HuH-7.5 (cell line): ENCODE measurements around the gene PRRC2C.
A peak's percentile ranks its signal among the peaks of the same experiment; 100 is the strongest.
"Not testable (repeated sequence)": the region's sequence is repeated elsewhere in the genome, so short reads cannot be mapped to it uniquely, and the experiment has no call there.

Source experiments
- DNase-seq: peaks from one replicate; pipeline ENCODE4 v3.0.0; 2011; ENCODE audit warnings: low spot score

Gene PRRC2C

DNA sequence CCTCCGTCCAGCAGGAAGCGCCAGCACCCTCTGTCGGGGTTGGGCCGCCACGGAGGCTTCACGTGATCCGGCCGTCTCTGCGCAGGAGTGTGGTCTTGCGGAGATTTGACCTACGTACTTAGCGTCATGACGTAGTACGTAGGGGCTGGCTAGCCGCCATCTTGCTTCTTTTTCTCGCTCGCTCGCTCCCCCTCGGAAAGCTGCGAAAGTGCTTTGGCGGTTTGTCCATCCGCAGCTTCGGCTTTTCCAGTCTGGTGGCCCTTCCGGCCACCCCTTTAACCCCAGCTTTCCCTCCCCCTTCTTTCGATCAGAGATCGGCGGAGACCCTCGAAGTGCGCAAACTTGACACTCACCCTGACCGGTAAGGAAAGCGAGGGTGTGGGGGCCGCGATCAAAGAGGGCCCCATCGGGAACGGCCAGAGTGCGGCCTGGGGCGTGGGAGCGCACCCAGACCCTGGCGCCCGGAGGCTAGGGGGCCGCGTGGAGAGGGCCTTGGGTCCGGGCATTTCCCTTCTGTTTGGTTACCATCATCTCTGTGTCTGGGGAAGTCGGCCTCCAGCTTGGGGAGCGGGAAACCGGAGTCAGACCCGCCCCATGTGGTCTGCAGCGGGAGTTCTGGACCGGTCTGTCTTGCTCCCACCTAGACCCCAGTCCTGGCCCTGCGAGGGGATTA is at the start of gene PRRC2C:
Gene PRRC2C, plus strand, starts transcription at position 156 of the 673 bp plus-strand sequence. CDS start 26,559 bp downstream, outside the sequence.
- DNase-seq: peak; percentile 63

DNA sequence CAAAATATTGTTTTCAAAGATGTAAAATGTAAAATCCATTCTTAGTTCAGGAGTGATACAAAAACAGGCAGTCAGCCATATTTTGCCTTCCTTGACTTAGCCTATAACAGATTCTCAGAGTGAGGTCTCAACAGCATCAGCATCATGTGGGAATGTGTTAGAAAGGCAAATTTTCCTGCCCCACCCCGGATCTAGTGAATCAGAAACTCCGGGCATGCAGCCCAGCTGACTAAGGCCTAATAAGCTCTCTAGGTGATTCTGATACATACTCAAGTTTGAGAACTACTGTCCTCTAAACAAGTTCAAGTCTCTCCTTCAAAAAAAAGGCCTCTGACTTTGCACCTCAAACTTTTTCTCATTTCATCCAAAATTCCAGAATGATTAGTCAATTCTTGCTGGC is 46.9 kb upstream of the PRRC2C start:
- DNase-seq: no peak

DNA sequence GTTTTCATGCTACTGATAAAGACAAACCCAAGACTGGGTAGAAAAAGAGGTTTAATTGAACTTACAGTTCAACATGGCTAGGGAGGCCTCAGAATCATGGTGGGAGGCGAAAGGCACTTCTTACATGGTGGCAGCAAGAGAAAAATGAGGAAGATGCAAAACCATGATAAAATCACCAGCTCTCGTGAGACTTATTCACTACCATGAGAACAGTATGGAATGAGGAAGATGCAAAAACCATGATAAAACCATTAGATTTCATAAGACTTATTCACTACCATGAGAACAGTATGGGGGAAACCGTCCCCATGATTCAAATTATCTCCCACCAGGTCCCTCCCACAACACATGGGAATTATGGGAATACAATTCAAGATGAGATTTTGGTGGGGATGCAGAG is 45.1 kb upstream of the PRRC2C start:
- DNase-seq: not testable (repeated sequence)

DNA sequence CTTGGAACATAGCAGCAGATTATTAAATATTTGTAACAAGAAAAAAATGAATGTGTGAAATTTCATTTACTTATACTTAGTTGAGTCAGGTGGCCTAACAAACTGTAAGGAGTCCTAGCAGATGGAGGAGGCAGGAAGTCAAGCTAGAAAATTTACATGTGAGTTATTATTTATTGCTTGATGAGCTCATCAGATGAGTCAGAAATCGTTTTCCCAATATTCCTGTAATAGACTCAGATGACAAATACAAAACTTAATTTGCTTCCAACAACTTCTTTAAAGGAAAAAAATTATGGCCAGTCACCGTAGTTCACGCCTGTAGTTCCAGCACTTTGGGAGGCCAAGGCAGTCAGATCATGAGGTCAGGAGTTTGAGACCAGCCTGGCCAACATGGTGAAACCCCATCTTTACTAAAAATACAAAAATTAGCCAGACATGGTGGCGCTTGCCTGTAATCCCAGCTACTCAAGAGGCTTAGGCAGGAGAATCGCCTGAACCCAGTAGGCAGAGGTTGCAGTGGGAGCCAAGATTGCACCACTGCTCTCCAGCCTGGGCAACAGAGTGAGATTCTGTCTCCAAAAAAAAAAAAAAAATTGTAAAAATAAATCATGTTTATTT is 43.9 kb upstream of the PRRC2C start:
- not testable (repeated sequence) for DNase-seq

DNA sequence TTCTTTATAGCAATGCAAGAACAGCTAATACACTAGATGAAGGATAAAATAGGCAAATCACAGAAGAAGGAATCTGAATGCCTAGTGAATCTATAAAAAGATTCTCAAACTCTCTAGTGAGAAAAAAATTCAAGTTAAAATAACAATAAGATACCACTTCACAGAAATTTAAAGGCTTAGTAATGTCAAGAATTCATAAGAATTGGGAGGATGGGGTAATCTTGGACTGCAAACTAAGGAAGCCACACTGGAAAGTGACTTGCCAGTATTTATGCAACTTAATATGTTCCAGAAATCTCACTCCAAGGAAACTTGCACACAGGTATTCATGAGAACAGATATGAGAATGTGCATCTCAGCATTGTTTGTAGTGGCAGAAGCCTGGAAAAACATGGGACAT is 38.9 kb upstream of the PRRC2C start:
- no peak for DNase-seq

DNA sequence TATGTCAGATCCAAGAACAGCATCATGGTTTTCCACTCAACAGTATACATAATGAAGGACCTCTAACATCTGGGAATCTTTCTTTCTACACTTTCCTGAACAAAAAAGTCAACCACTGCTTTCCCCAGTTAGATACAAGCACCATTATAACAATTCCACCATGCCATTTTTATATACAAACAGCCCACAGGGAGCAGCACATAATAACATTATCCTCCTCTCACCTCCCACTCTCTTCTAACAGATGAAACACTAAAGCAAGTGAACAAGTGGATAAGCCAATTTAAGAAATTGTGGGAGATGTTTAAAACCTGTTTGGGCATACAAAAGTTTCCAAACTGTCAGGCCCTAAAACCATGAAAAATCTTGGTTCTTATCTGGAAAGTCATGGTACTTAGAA is 29.4 kb upstream of the PRRC2C start:
- DNase-seq: no peak

DNA sequence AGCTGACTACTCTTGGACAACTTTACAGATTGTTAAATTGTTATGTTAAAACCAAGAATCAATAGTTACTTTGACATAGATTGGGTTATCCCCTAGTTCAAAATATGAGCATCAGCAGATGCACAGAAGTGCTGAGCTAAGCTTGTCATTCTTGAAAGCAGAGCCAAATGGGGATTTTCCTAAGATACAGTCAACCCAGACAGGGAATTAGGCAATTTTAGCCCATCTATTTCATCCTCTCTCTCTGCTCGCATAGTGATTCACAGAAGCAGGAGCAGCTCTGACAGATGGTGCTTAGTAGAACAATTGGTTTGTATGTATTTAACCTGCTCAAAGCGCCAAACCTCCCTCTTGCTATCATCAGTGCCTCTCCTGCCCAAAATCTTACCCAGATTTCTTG is 27.9 kb upstream of the PRRC2C start:
- no peak for DNase-seq

DNA sequence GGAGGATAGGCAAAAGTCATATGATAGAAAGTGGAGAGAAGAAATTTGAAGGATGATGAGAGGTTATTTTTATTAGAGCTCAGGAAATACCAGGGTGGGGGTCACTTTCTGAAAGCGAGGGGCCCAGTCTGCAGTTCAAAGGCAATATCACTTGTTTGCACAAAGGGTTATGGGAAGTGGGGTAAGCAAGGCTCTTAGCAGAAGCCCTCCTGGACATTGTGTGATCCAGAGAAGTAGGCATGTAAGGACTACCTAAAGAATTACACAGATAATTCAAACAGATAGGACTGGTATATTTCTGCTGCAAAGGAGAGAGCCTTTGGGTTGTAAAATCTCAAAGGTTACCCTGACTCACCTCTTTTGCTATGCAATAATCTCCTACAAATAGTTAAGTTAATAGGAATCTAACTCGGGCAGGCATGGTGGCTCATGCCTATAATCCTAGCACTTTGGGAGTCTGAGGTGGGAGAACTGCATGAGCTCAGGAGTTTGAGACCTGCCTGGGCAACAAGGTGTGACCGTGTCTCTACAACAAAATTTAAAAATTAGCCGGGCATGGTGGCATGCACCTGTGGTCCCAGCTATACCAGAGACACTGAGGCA is 25.2 kb upstream of the PRRC2C start:
- no peak for DNase-seq

DNA sequence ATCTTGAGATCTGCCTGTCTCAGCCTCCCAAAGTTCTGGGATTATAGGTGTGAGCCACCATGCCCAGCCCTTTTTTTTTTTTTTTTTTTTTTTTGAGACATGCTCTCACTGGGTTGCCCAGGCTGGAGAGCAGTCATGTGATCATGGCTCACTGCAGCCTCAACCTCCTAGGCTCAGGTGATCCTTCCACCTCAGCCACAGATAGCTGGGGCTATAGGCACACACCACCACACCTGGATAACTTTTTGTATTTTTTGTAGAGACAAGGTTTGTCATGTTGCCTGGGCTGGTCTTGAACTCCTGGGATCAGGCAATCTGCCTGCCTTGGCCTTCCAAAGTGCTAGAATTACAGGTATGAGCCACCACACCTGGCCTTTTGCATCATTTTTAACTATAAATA is 17.7 kb upstream of the PRRC2C start:
- no peak for DNase-seq

DNA sequence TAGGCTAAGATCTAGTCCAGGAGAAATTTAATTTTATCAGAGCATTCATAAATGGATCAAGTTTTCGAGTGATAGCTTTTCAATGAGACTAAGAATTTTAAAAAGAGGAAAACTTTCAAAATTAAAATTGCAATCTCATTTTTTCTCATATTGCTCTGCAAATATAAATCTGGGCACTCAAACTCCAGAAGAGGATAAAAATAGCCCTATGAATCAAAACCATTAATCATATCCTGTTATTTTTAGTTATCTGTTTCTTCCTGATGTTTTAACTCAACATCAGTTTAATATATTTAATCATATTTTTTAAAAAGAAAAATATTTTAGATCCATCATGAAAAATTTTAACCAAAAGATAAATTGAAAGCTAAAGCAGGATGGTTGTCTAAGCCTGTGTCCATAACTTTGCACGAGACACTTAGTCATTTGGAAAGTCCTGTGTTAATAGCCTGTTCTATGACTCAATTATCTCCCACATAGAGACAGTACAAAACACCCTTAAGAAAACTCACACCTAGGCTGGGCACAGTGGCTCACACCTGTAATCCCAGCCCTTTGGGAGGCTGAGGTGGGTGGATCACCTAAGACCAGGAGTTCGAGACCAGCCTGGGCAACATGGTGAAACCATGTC is 17.1 kb upstream of the PRRC2C start:
- no peak for DNase-seq

DNA sequence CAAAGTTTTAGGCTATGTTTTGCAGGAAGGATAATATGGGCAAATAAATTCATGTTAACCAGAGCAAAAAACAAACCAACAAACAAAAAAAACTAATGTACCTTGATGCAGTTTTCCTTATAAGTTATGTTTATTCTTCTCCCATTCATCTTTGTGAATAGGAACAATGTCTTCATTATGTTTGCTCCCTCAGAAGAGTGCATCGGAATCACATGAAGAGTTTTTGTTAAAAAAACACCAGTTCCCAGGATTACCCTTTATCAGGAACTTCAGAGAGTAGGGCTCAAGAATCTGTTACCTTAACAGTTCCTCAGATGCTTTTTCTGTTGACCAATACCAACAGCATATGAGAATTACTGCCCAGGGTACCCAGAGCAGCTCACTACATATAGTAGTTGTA is 14.6 kb upstream of the PRRC2C start:
- no peak for DNase-seq

DNA sequence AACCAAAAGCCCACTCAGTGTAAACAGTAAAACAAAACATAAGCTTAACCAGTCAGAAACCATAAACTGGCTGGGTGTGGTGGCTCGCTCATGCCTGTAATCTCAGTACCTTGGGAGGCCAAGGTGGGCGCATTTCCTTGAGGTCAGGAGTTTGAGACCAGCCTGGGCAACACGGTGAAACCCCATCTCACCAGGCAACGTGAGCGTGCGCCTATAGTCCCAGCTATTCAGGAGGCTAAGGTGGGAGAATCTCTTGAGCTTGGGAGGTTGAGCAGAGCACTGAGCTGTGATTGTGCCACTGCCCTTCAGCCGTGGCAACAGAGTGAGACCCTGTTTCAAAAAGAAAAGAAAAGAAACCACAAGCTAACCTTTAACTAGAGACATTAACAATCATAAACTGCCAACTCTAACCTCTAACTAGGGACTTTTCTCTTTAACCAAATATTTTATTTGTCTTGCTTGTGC is 13.1 kb upstream of the PRRC2C start:
- DNase-seq: no peak

DNA sequence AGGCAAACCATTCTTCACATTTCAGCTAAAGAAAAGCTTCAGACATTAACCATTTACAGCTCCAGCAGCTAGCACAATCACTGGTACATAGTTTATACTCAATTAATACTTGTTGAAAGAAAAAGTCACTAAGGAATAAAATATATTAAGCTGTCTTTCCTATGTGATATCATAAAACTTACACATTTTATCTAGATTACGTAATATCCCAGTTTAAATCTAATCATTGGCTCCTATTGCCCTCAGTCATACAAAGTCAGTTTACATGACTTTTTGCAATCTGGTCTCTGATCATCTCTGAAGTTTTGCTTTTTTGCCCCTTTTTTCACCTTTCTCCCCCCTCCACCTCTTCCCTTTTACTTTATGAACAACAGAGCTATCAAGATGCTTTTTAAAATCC is 8.5 kb upstream of the PRRC2C start:
- no peak for DNase-seq

DNA sequence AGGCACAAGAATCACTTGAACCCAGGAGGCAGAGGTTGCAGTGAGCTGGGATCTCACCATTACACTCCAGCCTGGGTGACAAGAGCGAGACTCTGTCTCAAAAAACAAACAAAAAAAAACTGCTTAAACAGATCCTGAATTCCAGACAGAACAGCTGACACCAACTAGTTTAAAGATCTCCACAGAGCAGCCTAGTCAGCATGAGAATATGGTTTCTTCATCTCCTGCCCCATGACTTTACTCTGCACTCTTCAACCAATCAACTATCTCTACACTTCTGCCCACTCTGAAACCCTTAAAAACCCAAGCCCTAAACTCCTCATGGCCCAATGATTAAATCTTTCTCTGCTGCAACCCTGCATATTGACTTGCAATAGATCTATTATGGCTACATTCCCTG is 7.5 kb upstream of the PRRC2C start:
- DNase-seq: no peak

DNA sequence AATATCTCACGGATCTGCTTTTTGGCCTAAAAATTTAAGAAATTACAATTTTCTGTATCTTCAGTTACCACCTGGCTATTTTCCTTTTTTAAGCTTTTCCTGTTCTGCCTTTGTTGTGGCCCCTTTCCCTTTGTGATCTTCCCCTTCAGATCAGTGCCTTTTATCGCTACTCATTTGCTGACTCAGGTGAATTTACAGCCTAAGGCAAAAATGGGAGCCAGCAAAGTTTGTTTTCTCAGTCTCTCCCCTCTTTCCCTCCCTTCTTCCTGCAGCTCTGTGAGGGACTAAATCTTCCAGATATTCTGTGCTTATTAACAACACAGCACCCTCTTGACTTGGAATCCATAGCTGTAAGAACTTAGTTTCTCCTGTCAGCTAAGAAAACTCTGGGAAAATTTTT is 5.3 kb upstream of the PRRC2C start:
- no peak for DNase-seq

DNA sequence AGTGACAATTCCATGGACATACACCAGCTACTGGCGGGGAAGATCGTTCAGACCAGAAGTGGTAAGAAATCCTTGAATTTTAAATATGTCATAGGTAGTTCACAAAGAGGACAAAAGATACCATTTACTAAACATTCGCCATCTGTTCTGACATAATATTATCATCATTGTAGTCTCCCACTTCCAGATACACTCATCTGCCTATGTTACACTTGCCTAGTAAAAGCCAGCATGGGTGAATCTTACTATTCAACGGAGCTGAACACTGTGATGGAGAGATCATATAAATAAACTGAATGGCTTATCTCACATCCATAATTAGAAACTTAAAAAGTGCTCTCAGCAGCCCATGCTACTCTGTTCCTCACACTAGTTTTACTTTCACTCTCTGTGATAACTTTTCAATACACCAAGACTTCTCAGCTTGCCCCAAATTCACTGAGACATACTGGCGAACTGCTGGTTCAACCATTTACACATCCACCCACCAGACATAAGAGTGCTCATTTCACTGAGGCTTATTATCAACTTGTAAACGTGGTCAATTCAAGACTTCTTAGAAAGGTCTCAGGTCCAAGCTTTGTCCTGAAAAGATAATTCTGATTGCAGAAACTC is 463 bp upstream of the PRRC2C start:
- DNase-seq: no peak

DNA sequence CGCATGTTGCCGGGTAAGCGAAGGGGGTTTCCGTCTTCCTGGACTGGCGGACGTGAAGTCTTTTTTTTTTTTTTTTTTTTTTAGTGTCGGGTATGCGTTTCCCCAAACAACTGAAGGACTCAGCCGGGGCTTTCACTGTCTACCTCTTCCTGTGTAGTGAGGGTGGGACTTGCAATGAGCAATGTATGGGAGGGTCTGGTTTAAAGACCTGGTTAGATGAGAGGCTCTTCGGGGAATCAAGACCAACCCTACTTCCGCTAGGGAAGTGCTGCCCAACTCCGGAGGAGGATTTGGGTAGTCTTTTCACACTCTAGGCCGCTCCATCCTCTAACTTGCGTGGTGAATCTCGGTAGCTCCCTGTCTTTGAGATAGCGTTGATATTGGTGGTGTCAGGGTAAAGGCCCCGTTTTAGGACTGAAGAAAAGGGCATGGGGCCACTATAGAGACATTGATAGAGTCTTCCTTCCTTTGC is 754 bp downstream of the PRRC2C start:
- peak; percentile 10 for DNase-seq

DNA sequence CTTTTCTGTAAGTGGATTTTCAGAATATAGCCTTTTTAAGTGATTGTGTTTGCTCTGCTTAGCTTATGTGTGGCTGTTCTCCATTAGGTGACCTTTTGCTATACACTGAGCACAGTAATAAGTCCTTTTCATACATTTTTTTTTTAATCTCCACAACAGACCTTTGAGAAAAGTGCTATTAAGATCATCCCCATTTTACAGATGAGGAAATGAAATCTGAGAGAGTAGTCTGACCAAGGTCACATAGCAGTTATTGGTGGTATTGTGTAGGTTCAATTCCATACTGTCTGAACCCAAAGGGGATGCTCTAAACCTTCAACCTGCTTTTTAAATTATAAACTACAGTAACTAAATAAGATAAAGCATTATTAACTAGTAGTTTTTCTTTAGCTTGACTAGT is 1.7 kb downstream of the PRRC2C start:
- no peak for DNase-seq

DNA sequence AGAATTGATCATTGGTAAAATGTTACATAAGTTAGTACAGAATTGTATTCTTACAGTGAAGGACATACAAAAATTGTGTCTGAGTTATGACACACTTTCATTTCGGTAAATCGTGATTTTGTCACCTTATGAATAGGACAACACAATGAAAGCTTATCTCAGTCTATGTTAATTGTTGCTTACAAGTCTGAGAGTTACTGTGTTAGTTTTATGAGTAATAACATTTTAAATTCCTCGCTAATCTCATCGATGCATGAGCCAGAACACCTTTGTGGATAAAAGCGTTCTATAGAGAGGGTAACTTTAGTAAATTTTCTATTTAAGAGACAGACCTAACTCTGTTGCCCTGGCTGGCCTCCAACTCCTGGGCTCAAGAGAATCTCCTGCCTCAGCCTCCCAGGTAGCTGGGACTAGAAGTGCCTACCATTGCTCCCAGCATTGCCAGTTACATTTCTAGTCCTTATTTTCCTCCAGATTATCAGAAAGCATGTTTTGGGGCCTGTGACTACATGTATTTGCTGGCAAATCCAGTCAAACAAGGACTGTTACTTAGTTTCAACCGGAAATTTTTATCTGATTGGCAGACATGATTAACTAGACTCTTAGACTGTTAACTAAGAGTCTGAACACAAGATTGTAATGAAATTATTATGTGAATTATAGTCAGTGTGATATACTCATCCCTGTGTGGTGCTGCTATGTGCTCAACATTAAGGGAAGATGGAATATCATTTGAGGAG is 3.0 kb downstream of the PRRC2C start:
- no peak for DNase-seq

DNA sequence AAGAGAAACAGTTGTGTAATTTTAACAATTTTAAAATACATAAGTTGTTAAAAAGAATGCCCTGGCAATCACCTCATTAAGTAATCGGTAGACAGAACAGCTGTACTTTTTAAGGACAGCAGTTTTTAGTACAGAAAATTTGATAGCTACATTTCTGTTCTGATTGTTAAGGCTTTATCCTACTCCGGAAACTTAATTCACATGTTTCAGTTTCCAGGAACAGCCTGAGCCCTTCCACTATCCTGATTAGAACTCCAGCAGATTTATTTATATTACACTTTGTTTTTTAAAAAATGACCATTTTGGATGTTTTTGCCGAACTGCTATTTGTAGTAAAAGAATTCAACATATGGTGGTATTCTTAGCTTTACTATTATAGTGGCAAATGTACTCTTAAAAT is 8.7 kb downstream of the PRRC2C start:
- no peak for DNase-seq

DNA sequence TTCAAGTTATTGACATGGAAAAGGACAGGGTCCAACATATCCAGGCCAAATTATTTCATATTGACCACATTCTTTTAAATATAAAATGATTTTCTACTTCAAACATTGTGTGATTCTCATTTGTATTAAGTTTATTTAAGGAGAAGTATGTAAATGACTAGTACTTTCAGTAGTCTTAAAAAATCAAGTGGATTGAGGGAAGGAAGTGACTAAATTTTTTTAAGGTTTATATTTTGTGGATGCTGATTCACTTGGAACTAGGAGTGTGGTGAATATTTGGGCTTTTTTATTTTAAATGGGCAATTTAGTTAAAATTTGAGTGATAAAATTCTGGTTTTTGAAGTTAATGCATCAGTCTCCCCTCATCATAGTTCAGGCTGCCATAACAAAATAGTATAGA is 10.1 kb downstream of the PRRC2C start:
- DNase-seq: no peak

DNA sequence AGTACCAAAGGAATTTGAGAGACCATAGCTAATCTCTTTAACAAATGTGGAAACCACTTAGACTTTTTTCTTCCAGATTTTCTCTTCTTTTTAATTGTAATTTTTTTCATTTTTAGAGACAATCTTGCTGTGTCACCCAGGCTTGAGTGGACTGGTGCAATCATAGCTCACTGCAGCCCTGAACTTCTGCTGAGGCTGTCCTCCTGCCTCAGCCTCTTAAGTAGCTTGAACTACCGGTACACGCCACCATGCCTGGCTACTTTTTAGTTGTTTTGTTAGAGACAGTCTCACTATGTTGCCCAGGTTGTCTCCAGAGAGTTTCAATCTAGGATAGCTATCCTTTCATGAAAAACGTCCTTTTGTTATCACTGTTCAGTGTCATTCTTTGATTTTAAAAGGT is 15.0 kb downstream of the PRRC2C start:
- DNase-seq: no peak
